ENCODE results near the gene KYNU.

DNA sequence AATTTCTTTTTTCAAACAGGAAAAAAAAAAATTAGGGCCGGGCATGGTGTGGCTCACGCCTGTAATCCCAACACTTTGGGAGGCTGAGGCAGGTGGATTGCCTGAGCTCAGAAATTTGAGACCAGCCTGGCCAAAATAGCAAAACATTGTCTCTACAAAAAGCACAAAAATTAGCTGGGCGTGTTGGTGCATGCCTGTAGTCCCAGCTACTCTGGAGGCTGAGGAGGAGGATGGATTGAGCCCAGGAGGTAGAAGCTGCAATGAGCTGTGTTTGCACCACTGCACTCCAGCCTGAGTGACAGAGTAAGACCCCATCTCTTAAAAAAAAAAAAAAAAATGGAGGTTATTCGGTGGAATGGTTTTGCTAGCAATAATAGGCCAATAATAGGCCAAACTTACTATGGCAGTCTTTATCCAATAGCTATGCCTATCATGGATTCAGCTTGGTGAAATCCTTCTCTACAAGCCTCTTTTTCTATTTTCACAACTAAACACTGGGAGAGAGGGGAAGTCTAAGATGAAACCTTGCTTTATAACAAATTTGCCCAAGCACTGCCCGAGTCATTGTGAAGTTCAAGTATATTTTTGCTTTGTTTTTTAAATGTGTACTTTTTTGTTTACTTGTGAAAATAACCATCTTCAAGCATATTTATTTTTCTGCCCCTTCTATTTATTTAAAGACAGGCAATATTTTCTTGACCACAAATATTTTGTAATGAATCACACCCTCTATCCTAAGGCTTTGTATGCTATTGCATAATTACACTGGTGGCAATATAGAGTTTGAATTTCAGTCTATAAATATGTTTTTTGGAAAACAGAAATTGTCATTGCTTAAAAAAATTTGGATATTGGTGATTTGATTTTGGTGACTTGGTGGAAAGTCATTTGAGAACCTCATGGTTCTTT is 20.0 kb upstream of the KYNU start:
- no peak for TF ChIP-seq POLR2A (IDR thresholded peaks at IDR 0.05)
- no peak for TF ChIP-seq EP300 (IDR thresholded peaks at IDR 0.05)

Data from tibial nerve (tissue), 3 donors.